Neural cell (in vitro differentiated cells): ENCODE measurements around the gene METAP1. TPM values are rescaled to one million over a fixed set of nuclear protein-coding genes. Genes with fewer than 3 reads are reported as not detected.

ENCODE experiments used
- H2AFZ ChIP-seq: fragments of 200-600, 300-800 bp; sonication (generic), shearing (Covaris generic); 2 replicates; pipeline ENCODE4 v1.6.0; 2014; ENCODE audit warnings: low read depth, mild to moderate bottlenecking, antibody characterized with exemption, low read length, moderate library complexity
- H3F3A ChIP-seq: fragments of 200-600 bp; shearing (Covaris generic); 2 replicates; pipeline ENCODE4 v1.6.1; 2016; ENCODE audit warnings: mild to moderate bottlenecking, moderate library complexity, mixed read lengths, antibody characterized with exemption, low read length; ENCODE audit not compliant: insufficient read depth, poor library complexity, severe bottlenecking
- H3K27ac ChIP-seq: fragments of 200-600, 300-800 bp; sonication (generic), shearing (Covaris generic); 2 replicates; pipeline ENCODE4 v1.5.1; 2014; ENCODE audit warnings: mild to moderate bottlenecking, low read length, moderate library complexity
- H3K27me3 ChIP-seq: fragments of 300-800, 200-600 bp; sonication (generic), shearing (Covaris generic); 2 replicates; pipeline ENCODE4 v1.6.0; 2014; ENCODE audit warnings: mild to moderate bottlenecking, low read depth, low read length, moderate library complexity; ENCODE audit not compliant: insufficient read depth
- H3K36me3 ChIP-seq: fragments of 300-800, 200-600 bp; sonication (generic), shearing (Covaris generic); 2 replicates; pipeline ENCODE4 v1.5.1; 2014; ENCODE audit warnings: mild to moderate bottlenecking, antibody characterized with exemption, low read length, moderate library complexity; ENCODE audit not compliant: insufficient read depth
- H3K4me2 ChIP-seq: fragments of 300-800, 200-600 bp; sonication (generic), shearing (Covaris generic); 2 replicates; pipeline ENCODE4 v1.6.0; 2014; ENCODE audit warnings: mild to moderate bottlenecking, low read length
- H3K4me3 ChIP-seq: fragments of 300-800, 200-600 bp; sonication (generic), shearing (Covaris generic); 2 replicates; pipeline ENCODE4 v1.5.1; 2014; ENCODE audit warnings: mild to moderate bottlenecking, low read length, moderate library complexity
- H3K79me2 ChIP-seq: fragments of 200-600 bp; shearing (Covaris generic); replicated peaks from 2 replicates; pipeline ENCODE4 v1.6.0; 2014; ENCODE audit warnings: mild to moderate bottlenecking, low read length, moderate library complexity; ENCODE audit not compliant: insufficient read depth
- H3K9ac ChIP-seq: fragments of 300-800, 200-600 bp; sonication (generic), shearing (Covaris generic); 2 replicates; pipeline ENCODE4 v1.6.1; 2016; ENCODE audit warnings: mild to moderate bottlenecking, low read length, mixed read lengths
- H3K9me2 ChIP-seq: fragments of 200-600 bp; shearing (Covaris generic); 2 replicates; pipeline ENCODE4 v1.6.1; 2016; ENCODE audit warnings: mild to moderate bottlenecking, low read length, mixed read lengths; ENCODE audit not compliant: insufficient read depth
- H3K9me3 ChIP-seq: fragments of 200-600, 300-800 bp; sonication (generic), shearing (Covaris generic); 2 replicates; pipeline ENCODE4 v1.6.1; 2016; ENCODE audit warnings: mild to moderate bottlenecking, mixed run types, low read length, moderate library complexity, mixed read lengths
- H4K20me1 ChIP-seq: fragments of 200-600 bp; shearing (Covaris generic); 2 replicates; pipeline ENCODE4 v1.6.1; 2016; ENCODE audit warnings: mild to moderate bottlenecking, mixed run types; ENCODE audit not compliant: insufficient read depth
- CTCF ChIP-seq: fragments of 450-650 bp; IDR thresholded peaks from 2 replicates; pipeline ENCODE4 v1.5.1; 2014; ENCODE audit warnings: antibody characterized with exemption, mild to moderate bottlenecking, moderate library complexity; ENCODE audit not compliant: poor library complexity, severe bottlenecking
- EP300 ChIP-seq: fragments of 450-650 bp; conservative IDR thresholded peaks from 2 replicates; pipeline ENCODE4 v1.6.1; 2014; ENCODE audit warnings: antibody characterized with exemption, mild to moderate bottlenecking, moderate library complexity; ENCODE audit not compliant: poor library complexity, severe bottlenecking
- EZH2 ChIP-seq: fragments of 200-600, 300-800 bp; shearing (Covaris generic), sonication (generic); IDR thresholded peaks from 2 replicates; pipeline ENCODE4 v1.6.1; 2014; ENCODE audit warnings: antibody characterized with exemption, low read length, borderline replicate concordance, mild to moderate bottlenecking; ENCODE audit not compliant: insufficient read depth, poor library complexity, severe bottlenecking
- MXI1 ChIP-seq: fragments of 450-650 bp; conservative IDR thresholded peaks from 2 replicates; pipeline ENCODE4 v1.6.1; 2014; ENCODE audit warnings: antibody characterized with exemption, mild to moderate bottlenecking; ENCODE audit not compliant: poor library complexity, severe bottlenecking
- POLR2AphosphoS5 ChIP-seq: IDR thresholded peaks from 2 replicates; pipeline ENCODE4 v1.6.1; 2012
- RAD21 ChIP-seq: fragments of 450-650 bp; conservative IDR thresholded peaks from 2 replicates; pipeline ENCODE4 v1.6.1; 2014; ENCODE audit warnings: antibody characterized with exemption, mild to moderate bottlenecking, moderate library complexity
- REST ChIP-seq: IDR thresholded peaks from 2 replicates; pipeline ENCODE4 v1.6.1; 2012; ENCODE audit warnings: borderline replicate concordance
- SMC3 ChIP-seq: fragments of 450-650 bp; conservative IDR thresholded peaks from 2 replicates; pipeline ENCODE4 v1.6.1; 2014; ENCODE audit warnings: antibody characterized with exemption, mild to moderate bottlenecking, moderate library complexity; ENCODE audit not compliant: poor library complexity
- TAF1 ChIP-seq: IDR thresholded peaks from 2 replicates; pipeline ENCODE4 v1.6.1; 2012; ENCODE audit warnings: low read depth
- polyA plus RNA-seq: library from polyadenylated mRNA; depleted of rRNA; stranded (reverse); fragments of >200 nt; gene quantifications from 2 replicates; pipeline ENCODE4 v1.2.3, GENCODE V29; 2014

Gene METAP1
- polyA plus RNA-seq, 1 donor from 2014 or later = 24.5 TPM

GRCh38 chr4:99071159-99071558 is 75.6 kb downstream of the METAP1 start:
- no peaks in the 10 kb centered on the region for H3K36me3 ChIP-seq
- TF ChIP-seq TAF1 = no peak
- no peak for TF ChIP-seq EZH2
- no peak for TF ChIP-seq SMC3
- no peak for TF ChIP-seq MXI1
- TF ChIP-seq RAD21 = no peak
- TF ChIP-seq REST = no peak
- TF ChIP-seq EP300 = no peak
- TF ChIP-seq POLR2AphosphoS5 = no peak
- TF ChIP-seq CTCF = no peak
- no peaks in the 10 kb centered on the region for H3K9me2 ChIP-seq
- no peaks in the 10 kb centered on the region for H3K9me3 ChIP-seq
- H3K4me3 ChIP-seq = no peak overlapping the region
- no peak overlapping the region for H2AFZ ChIP-seq
- H4K20me1 ChIP-seq = no peaks in the 10 kb centered on the region
- H3K9ac ChIP-seq = no peak overlapping the region
- H3K27me3 ChIP-seq = no peaks in the 10 kb centered on the region
- no peaks in the 10 kb centered on the region for H3K79me2 ChIP-seq
- H3K4me2 ChIP-seq = no peak overlapping the region
- no peak overlapping the region for H3K27ac ChIP-seq
- H3F3A ChIP-seq = no peaks in the 10 kb centered on the region

- H3K4me3 ChIP-seq = no peak overlapping the region
- no peak overlapping the region for H3K4me2 ChIP-seq
- no peak overlapping the region for H3K9ac ChIP-seq
- H4K20me1 ChIP-seq = no peaks in the 10 kb centered on the region
- H3K27ac ChIP-seq = no peak overlapping the region
- H3K79me2 ChIP-seq = no peaks in the 10 kb centered on the region
- H3F3A ChIP-seq = no peaks in the 10 kb centered on the region
- no peak overlapping the region for H2AFZ ChIP-seq
- no peaks in the 10 kb centered on the region for H3K9me3 ChIP-seq
- H3K9me2 ChIP-seq = no peaks in the 10 kb centered on the region
- H3K36me3 ChIP-seq = peaks cover 9% of the 10 kb centered on the region
- no peaks in the 10 kb centered on the region for H3K27me3 ChIP-seq
- no peak for TF ChIP-seq MXI1
- no peak for TF ChIP-seq TAF1
- no peak for TF ChIP-seq SMC3
- TF ChIP-seq EZH2 = no peak
- TF ChIP-seq POLR2AphosphoS5 = no peak
- TF ChIP-seq EP300 = no peak
- no peak for TF ChIP-seq RAD21
- TF ChIP-seq CTCF = no peak
- TF ChIP-seq REST = no peak
Measured at GRCh38 chr4:99074816-99075215, 79.3 kb downstream of the METAP1 start.
